ENCODE data around the gene ARID4A. TPM values are rescaled to one million over a fixed set of nuclear protein-coding genes. Genes with fewer than 3 reads are reported as not detected.
"Not testable (repeated sequence)": the region's sequence is repeated elsewhere in the genome, so short reads cannot be mapped to it uniquely, and the experiment has no call there.

The ARID4A gene
- polyA plus RNA-seq, 1 donor = 38.9 TPM

GRCh38 chr14:58362272-58362671 lies 63.9 kb downstream of the ARID4A start:
- DNase-seq = not testable (repeated sequence)

GRCh38 chr14:58362798-58363412 lies 64.5 kb downstream of the ARID4A start:
- peak; percentile 24 for DNase-seq

DNA sequence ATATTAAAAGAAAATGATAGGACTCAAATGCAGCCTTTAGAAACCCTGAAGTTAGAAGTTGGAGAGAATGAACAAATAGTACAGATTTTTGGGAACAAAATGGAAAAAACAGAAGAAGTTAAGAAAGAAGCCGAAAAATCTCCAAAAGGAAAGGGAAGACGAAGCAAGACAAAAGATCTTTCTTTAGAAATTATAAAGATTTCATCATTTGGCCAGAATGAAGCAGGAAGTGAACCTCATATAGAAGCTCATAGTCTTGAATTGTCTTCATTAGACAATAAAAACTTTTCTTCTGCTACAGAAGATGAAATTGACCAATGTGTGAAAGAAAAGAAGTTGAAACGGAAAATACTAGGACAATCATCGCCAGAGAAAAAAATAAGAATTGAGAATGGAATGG lies 66.0 kb downstream of the ARID4A start:
- DNase-seq = no peak

- DNase-seq = no peak
Measured at GRCh38 chr14:58367296-58367695, 68.9 kb downstream of the ARID4A start.

GRCh38 chr14:58368956-58369355 lies 70.6 kb downstream of the ARID4A start:
- no peak for DNase-seq

DNA sequence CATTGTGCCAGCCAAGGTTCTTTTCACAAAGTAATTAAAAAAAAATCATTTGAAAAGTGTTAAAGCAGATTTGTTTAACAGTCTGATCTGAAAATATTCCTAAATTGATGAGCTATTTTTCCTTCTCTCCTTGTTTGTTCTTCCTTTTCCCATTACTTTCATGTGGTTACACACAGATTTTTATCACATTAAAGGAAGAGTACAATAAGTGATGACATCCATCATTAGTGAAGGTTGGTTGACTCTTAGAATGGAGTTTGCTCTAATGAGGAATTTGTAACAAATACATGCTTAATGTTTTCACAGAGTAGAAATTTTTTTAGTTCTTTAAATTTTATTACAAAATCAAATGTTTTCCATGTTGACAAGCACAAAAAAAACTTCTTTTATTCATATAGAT lies 78.4 kb downstream of the ARID4A start:
- no peak for DNase-seq

- DNase-seq = no peak
Measured at GRCh38 chr14:58390830-58391229, 92.5 kb downstream of the ARID4A start.

GRCh38 chr14:58395562-58395811 lies 97.1 kb downstream of the ARID4A start:
- DNase-seq = no peak

DNA sequence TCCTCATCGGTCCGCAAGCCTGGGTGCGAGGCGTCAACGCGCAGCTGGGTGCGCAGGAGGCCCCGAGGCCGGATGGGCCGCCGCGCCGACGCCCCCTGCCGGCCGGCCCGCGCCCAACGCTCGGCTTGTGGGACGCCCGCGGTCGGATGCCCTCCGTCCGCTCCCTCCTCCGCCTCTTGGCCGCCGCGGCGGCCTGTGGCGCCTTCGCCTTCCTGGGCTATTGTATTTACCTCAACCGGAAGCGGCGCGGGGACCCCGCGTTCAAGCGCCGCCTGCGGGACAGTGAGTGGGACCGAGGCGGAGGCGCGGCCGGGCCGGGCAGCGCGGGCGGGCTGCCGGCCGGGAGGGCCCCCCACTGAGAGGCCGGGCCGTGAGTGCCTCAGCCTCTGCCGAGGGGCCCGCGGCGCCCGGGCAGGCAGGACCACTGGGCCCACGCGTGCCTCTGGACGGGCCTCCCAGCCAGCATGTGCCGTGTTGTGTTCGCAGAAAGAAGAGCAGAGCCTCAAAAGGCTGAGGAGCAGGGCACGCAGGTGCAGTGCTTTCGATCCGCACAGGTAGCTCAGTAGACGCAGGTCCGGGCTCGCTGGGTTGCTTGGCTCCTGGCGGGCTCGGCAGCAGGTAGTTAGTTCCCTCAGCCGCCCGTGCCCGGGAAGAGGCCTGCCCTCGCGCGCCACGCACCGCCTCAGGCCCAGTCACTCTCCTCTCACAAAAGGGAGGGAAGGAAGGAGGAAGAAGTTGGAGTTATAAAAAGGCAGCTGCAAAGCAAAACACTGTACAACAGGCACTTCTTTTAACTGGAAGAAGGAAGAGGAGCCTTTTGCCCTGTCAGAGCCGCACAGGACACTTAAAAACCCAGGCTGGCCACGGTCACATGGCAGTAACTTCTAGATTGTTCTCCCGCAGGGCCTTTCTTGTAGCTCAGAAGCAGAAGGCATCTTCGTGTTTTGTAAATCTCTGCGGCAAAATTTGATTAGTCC lies 97.7 kb downstream of the ARID4A start, which contains the start of gene TOMM20L:
TOMM20L (plus strand) TSS at position 119 of the 977 bp plus-strand sequence; CDS start at position 147, 28 bp downstream.
- peak; percentile 80 for DNase-seq

DNA sequence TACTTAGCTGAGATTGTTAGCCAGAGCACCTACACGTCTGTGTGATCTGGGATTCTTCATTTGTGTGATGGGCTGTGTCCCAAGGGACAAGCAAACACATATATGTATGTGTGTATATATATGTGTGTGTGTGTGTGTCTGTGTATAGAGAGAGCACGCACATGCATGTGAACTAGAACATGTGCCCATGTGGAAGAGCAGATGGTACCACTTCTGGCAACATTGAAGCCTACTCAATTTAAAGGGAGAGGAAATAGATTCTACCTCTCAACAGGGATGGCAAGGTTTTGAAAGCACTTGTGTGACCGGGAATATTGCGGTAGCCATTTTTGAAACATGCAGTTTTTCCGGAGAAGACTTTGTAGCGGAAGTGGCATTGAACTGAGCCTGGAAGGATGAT lies 98.8 kb downstream of the ARID4A start:
- DNase-seq = no peak

DNA sequence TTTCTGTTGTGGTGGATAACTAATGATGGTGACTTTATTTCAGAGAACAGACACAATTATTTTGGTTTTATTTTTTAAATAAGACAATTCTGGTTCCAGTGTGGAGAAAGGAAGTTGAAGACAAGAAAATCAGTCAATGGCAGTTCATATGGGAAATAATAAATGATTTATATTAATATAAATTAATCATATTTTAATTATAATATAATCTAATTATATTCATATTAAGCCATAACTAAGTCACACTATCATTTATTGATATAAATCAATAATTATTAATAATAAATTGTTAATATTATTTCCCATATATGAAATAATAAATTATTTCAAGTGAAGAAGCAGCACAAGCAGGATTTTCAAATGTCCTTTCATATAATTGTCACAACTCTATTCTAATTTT lies 100.1 kb downstream of the ARID4A start:
- no peak for DNase-seq

- DNase-seq = no peak
Measured at GRCh38 chr14:58398895-58399294, 100.5 kb downstream of the ARID4A start.

DNA sequence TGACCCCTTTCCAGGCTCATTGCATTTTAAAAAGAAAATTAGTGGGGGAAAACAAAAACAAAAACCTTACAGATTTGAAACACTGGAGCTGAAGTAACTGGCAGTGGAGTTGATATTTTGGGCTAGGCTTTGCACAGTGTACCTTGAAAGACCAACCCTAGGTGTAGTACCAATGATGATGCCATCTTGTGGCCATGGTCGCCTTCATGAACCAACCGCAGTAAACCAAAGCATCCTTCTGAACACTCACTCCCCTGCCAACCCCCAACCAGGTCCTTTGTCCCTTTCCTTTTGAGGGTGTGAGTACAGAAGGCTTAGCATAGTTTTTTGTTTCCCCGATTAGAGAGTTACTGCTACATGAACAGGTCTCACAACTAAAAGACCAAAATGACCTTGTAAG lies 103.2 kb downstream of the ARID4A start:
- no peak for DNase-seq

- DNase-seq = no peak
Measured at GRCh38 chr14:58408681-58409215, 110.4 kb downstream of the ARID4A start.

DNA sequence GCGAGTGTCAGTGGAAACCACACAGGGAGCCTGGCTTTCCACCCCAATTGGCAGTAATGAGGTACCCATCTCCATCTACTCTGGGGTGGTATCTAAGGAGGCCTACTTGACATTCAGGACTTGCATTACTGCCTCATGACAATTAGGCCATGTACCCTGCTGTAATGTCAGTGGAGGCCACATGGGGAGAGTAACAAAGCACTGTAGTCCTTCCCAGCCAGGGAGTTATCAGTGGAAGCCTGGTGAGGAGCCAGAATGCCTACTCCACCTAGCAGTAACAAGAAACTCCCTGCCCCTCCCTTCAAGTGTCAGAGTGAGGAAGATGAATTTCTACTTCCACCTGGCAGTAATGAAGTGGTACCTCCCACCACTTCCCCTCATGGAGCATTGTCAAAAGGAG lies 116.5 kb downstream of the ARID4A start:
- no peak for DNase-seq

GRCh38 chr14:58415636-58416547 lies 117.5 kb downstream of the ARID4A start:
- no peak for DNase-seq

DNA sequence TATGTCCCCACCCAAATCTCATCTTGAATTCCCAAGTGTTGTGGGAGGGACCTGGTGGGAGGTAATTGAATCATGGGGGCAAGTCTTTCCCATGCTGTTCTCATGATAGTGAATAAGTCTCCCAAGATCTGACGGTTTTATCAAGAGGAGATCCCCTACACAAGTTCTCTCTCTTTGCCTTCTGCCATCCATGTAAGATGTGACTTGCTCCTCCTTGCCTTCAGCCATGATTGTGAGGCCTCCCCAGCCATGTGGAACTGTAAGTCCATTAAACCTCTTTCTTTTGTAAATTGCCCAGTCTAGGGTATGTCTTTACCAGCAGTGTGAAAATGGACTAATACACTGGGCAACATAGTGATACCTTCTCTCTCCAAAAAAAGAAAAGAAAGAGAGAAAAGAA lies 118.6 kb downstream of the ARID4A start:
- DNase-seq = not testable (repeated sequence)

Other genes starting within 250 kb of the ARID4A start
- 82.8 TPM for gene ARMH4, start 146.3 kb upstream of the ARID4A start, polyA plus RNA-seq (ENCODE audit: insufficient read length)
- 112 TPM for gene ACTR10, start 98.4 kb upstream of the ARID4A start, polyA plus RNA-seq (ENCODE audit: insufficient read length)
- 190 TPM for gene PSMA3, start 53.7 kb upstream of the ARID4A start, polyA plus RNA-seq (ENCODE audit: insufficient read length)
- gene TOMM20L, start 97.4 kb downstream of the ARID4A start, polyA plus RNA-seq (ENCODE audit: insufficient read length) = 2.5 TPM
- gene TIMM9, start 129.0 kb downstream of the ARID4A start, polyA plus RNA-seq (ENCODE audit: insufficient read length) = 78.1 TPM
- 31.2 TPM for gene KIAA0586, start 129.2 kb downstream of the ARID4A start, polyA plus RNA-seq (ENCODE audit: insufficient read length)

Measured in left kidney (tissue), 2 donors.